22Rv1 (cell line): ENCODE measurements around the gene ACSM4.

ENCODE experiments used
- H3K27ac ChIP-seq: fragments of 450-650 bp; 2 replicates; pipeline ENCODE4 v1.5.1; 2017
- CTCF ChIP-seq: fragments of 450-650 bp; IDR thresholded peaks from 2 replicates; pipeline ENCODE4 v1.5.1; 2017; ENCODE audit warnings: mild to moderate bottlenecking
- ZFX ChIP-seq: fragments of 450-650 bp; IDR thresholded peaks from 2 replicates; pipeline ENCODE4 v1.6.1; 2017; ENCODE audit warnings: antibody characterized with exemption, borderline replicate concordance

Gene ACSM4

GRCh38 chr12:7339675-7340074 lies 35.8 kb downstream of the ACSM4 start:
- no peak for TF ChIP-seq CTCF
- no peak for TF ChIP-seq ZFX
- H3K27ac ChIP-seq, result no peak overlapping the region

- no peak overlapping the region for H3K27ac ChIP-seq
- TF ChIP-seq ZFX (no peak), CTCF (no peak)
Observed at GRCh38 chr12:7344833-7345606, 41.1 kb downstream of the ACSM4 start.

- H3K27ac ChIP-seq, result no peak overlapping the region
- no peak for TF ChIP-seq ZFX
- no peak for TF ChIP-seq CTCF
Observed at GRCh38 chr12:7346551-7347225, 42.8 kb downstream of the ACSM4 start.

GRCh38 chr12:7349418-7349817 lies 45.5 kb downstream of the ACSM4 start:
- no peak overlapping the region for H3K27ac ChIP-seq
- no peak for TF ChIP-seq CTCF
- TF ChIP-seq ZFX, result no peak

GRCh38 chr12:7351177-7351576 lies 47.3 kb downstream of the ACSM4 start:
- H3K27ac ChIP-seq, result no peak overlapping the region
- TF ChIP-seq CTCF, result no peak

GRCh38 chr12:7352661-7353060 lies 48.8 kb downstream of the ACSM4 start:
- TF ChIP-seq CTCF, result no peak
- TF ChIP-seq ZFX, result no peak
- H3K27ac ChIP-seq, result no peak overlapping the region

- TF ChIP-seq ZFX, result no peak
- TF ChIP-seq CTCF, result no peak
- no peak overlapping the region for H3K27ac ChIP-seq
Observed at GRCh38 chr12:7354529-7354928, 50.7 kb downstream of the ACSM4 start.
